Activated CD4-positive, alpha-beta memory T cell treated with anti-CD3 and anti-CD28 coated beads for 36 hours (primary cell): ENCODE results near the gene CADM3. TPM values are rescaled to one million over a fixed set of nuclear protein-coding genes. Genes with fewer than 3 reads are reported as not detected.

ENCODE experiments used
- CTCF ChIA-PET: fragments of 350-600 bp; sonication (Branson Sonifier 250); formaldehyde crosslinking; loops from one replicate; lab custom pipeline; 2021; ENCODE audit warnings: antibody characterized with exemption, inconsistent platforms; lab: Charles Lee
- POLR2A ChIA-PET: fragments of 350-600 bp; sonication (Branson Sonifier 250); formaldehyde crosslinking; loops from one replicate; lab custom pipeline; 2021; ENCODE audit warnings: antibody characterized with exemption; lab: Charles Lee
- DNase-seq: peaks from one replicate; pipeline ENCODE4 v3.0.0-alpha.2; 2020
- H3K27ac Mint-ChIP-seq: one replicate; pipeline ENCODE4 v1.8.0; 2021; ENCODE audit warnings: mixed read lengths
- H3K27me3 Mint-ChIP-seq: one replicate; pipeline ENCODE4 v1.8.0; 2021; ENCODE audit warnings: mixed read lengths
- H3K36me3 Mint-ChIP-seq: one replicate; pipeline ENCODE4 v1.8.0; 2021; ENCODE audit warnings: mixed read lengths
- H3K4me1 Mint-ChIP-seq: one replicate; pipeline ENCODE4 v1.8.0; 2021; ENCODE audit warnings: low read depth, mixed read lengths
- H3K4me3 Mint-ChIP-seq: one replicate; pipeline ENCODE4 v1.8.0; 2021; ENCODE audit warnings: mild to moderate bottlenecking, mixed read lengths
- H3K9me3 Mint-ChIP-seq: one replicate; pipeline ENCODE4 v1.8.0; 2021; ENCODE audit warnings: mixed read lengths
- intact Hi-C: fragments of 100-400 bp; cut with micrococcal nuclease; formaldehyde crosslinking; loops from one replicate; pipeline ENCODE4 v1.15.1; 2023
- total RNA-seq, 2 experiments: library from RNA; stranded (reverse); gene quantifications; one replicate each; pipeline ENCODE4 v1.2.3, GENCODE V29; 2021

Gene CADM3
- total RNA-seq, 2 experiments from 2014 or later: not detected

DNA sequence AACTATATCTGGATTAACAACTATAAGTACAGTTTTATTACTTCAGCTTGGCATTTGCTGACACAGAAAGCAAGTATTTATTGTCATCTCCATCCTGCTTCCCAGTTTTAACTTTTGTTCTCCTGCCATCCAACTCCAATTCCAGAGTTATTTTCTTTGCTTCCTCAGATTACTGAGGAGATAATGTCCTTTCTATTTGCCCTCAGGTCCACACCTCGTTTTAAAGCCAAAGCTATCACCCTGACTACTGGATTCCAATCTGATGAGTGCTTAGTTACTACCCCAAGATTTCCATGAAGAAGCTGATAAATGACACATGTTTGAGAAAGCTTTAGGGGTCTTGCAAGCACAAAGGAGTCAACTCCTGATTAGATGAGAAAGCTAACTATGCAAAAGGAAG, 58.5 kb downstream of the CADM3 start:
- Mint-ChIP-seq H3K4me3 (no peak overlapping the region), H3K36me3 (no peaks in the 10 kb centered on the region), H3K4me1 (no peaks in the 10 kb centered on the region), H3K9me3 (no peaks in the 10 kb centered on the region), H3K27ac (no peak overlapping the region), H3K27me3 (peaks cover 14% of the 10 kb centered on the region)
- intact Hi-C loops: no loop called here
- CTCF ChIA-PET: interaction anchor here (1.1 to 2.0 kb wide), 2 partner anchors 14 to 16 kb away, joined by 3 to 5 read pairs; no protein-coding TSS in a partner anchor
- POLR2A ChIA-PET: no interaction called here
- DNase-seq: no peak

DNA sequence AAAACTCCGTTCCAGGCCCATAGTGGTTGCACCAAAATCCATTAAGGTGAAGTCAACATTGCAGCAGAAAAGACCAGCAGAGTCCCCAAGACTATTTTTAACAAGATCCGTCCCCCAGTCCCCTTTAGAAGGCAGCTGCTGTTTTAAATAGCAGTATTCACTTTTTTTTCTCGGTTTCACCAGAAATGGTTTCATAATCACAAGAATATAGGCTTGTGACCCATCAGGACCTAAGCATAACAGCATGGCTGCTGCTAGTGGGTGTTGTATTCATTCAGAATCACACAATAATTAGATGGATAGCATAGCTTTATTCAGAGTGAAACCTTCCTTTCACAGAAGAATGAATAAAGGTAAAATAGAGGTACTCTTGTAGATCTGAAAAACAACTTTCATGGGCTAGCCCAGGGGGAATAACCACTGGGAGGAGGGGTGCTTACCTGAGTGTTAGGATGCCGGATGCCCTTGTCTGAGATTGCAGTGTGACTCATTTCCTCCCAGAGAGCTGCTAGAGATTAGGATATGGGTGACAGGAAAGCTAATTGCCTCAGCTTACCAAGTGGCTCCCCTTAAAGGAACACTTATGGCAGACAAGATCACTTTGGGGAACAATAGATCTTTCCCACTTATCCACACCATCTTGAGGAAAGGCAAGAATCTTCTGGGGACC, 68.3 kb downstream of the CADM3 start:
- peaks cover 12% of the 10 kb centered on the region for H3K27me3 Mint-ChIP-seq

DNA sequence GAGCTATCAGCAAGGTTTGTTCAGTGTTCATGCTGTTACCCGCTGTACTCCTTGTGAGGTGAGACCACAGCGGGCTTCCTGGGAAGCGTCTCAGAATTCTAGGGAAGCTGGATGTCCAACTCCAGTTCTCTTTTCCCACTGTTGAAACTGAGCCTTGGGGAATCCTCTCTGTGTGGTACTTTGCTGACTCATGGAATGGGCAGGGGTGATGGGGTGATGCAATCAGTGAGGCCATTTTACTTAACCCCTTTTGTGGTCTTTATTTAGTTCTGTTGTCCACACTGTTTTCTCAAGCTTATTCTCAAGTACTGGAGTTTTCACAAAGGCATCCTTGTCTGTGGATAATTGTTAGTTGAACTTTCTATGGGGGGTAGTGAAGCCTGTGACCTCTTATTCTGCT, 75.9 kb downstream of the CADM3 start:
- H3K36me3 Mint-ChIP-seq: no peaks in the 10 kb centered on the region
- intact Hi-C loops: no loop called here
- no peak overlapping the region for H3K27ac Mint-ChIP-seq
- H3K4me3 Mint-ChIP-seq: no peak overlapping the region
- peaks cover 31% of the 10 kb centered on the region for H3K27me3 Mint-ChIP-seq
- H3K9me3 Mint-ChIP-seq: peaks cover 3% of the 10 kb centered on the region
- DNase-seq: no peak
- ChIA-PET CTCF (interaction anchor here (0.7 kb wide), 1 partner anchor 9 kb away, joined by 3 read pairs; no protein-coding TSS in a partner anchor), POLR2A (no interaction called here)
- H3K4me1 Mint-ChIP-seq: no peaks in the 10 kb centered on the region

More for the DNA sequence above, 68.3 kb downstream of the CADM3 start:
- ChIA-PET CTCF (interaction anchor here (0.7 kb wide), 1 partner anchor 25 kb away, joined by 3 read pairs; no protein-coding TSS in a partner anchor), POLR2A (no interaction called here)
- no peak overlapping the region for H3K27ac Mint-ChIP-seq
- peaks cover 2% of the 10 kb centered on the region for H3K4me1 Mint-ChIP-seq
- H3K36me3 Mint-ChIP-seq: no peaks in the 10 kb centered on the region
- no peak overlapping the region for H3K4me3 Mint-ChIP-seq
- intact Hi-C loops: no loop called here
- no peak for DNase-seq
- H3K9me3 Mint-ChIP-seq: no peaks in the 10 kb centered on the region

DNA sequence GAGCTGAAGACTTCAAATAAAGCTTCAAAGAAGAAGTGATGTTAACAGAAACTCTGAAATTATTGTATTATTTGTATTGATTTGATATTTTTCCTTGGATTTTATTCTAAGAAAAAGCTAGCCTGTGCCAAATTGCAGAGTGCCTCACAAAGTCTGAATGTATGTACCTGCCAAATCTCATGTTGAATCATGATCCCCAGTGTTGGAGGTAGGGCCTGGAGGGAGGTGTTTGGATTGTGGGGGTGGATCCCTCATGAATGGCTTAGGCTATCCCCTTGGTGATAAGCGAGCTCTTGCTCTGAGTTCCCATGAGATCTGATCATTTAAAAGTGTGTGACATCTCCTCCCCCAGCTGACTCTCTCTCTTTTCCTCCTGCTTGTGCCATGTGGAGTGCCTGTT, 76.9 kb downstream of the CADM3 start:
- Mint-ChIP-seq H3K36me3 (no peaks in the 10 kb centered on the region), H3K4me3 (no peak overlapping the region), H3K27ac (no peak overlapping the region), H3K27me3 (peaks cover 34% of the 10 kb centered on the region), H3K4me1 (no peaks in the 10 kb centered on the region), H3K9me3 (peaks cover 3% of the 10 kb centered on the region)
- ChIA-PET CTCF (interaction anchor here (1.1 kb wide), 1 partner anchor 34 kb away, joined by 3 read pairs; no protein-coding TSS in a partner anchor), POLR2A (no interaction called here)
- intact Hi-C loops: no loop called here
- DNase-seq: no peak

DNA sequence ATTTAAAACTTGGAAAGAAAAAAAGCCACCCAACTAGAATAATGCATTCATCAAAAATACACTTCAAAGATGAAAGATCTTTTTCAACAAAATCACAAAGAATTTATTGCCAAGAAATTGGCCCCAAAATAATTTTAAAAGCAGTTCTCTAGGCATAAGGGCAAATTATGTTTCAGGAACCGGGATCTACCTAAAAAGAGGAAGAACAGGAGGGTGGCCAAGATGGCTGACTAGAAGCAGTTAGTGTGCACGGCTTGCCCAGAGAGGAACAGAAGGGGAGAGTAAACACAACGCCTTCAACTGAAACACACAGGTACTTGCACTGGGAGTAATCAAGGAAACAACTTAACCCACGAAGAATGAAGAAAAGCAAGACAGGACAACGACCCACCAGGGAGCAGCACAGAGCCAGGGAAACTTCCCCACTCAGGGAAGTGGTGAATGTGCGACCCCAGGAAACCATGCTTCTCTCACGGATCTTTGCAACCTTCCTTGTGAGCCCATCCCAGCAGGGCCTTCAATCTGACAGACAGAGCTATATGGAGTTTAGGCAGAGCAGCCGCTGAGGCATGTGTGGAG, 79.3 kb downstream of the CADM3 start:
- Mint-ChIP-seq H3K4me3 (no peak overlapping the region), H3K4me1 (no peaks in the 10 kb centered on the region), H3K27ac (no peak overlapping the region), H3K9me3 (peaks cover 3% of the 10 kb centered on the region), H3K27me3 (peaks cover 34% of the 10 kb centered on the region), H3K36me3 (no peaks in the 10 kb centered on the region)
- ChIA-PET CTCF (no interaction called here), POLR2A (no interaction called here)
- DNase-seq: no peak
- intact Hi-C loops: no loop called here

Other genes with a start within 250 kb of the CADM3 start
- gene PYHIN1, start 240.1 kb upstream of the CADM3 start, total RNA-seq: 10 to 100 TPM; 12.2 to 13.1 TPM
- gene IFI16, start 161.7 kb upstream of the CADM3 start, total RNA-seq: 100 to 1,000 TPM; 215 to 220 TPM
- gene AIM2, start 94.8 kb upstream of the CADM3 start, total RNA-seq: 100 to 1,000 TPM; 216 to 224 TPM
- gene ACKR1, start 33.3 kb downstream of the CADM3 start, total RNA-seq: not detected
- gene FCER1A, start 130.7 kb downstream of the CADM3 start, total RNA-seq: not detected